GM18867 (cell line): ENCODE results near the gene NAV2.
A peak's percentile ranks its signal among the peaks of the same experiment; 100 is the strongest.

Experiments
- ATAC-seq: cut with Tn5 transposase; IDR thresholded peaks from one replicate; pipeline ENCODE4 v1.9.1; 2021; ENCODE audit warnings: mild to moderate bottlenecking, moderate library complexity; ENCODE audit not compliant: unreplicated experiment

The NAV2 gene

DNA sequence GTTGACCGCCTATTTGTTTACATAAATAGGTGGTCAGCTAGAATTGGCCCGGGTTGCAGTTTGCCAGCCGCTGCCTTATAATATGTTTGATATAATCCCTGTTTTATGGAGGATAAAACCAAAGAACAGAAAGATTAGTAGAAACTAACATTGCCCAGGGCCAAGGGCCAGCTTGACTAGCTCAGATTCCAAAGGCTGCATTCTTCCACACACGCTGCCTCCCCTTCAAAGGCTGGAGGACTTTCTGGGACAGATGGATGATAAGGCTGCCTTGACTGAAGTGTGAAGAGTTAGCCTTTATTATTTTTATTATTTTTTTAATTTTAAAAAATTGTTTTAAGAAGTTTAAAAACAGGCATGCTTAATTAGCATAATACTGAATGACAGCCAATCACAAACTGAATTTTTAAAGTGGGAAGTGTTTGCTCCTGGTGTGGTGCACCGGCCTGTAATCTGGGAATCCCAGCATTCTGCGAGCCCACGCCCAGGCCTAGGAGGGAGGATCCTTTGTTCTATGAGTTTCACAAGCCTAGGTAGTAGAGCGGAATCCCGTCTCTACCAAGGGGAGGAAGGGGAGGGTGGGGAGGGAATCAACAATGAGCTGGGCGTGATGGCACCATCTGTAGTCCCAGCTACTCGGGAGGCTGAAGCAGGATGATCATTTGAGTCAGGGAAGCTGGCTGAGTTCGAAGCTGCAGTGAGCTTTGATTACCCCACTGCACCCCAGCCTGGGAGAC lies 114.9 kb downstream of the NAV2 start:
- ATAC-seq: no peak

DNA sequence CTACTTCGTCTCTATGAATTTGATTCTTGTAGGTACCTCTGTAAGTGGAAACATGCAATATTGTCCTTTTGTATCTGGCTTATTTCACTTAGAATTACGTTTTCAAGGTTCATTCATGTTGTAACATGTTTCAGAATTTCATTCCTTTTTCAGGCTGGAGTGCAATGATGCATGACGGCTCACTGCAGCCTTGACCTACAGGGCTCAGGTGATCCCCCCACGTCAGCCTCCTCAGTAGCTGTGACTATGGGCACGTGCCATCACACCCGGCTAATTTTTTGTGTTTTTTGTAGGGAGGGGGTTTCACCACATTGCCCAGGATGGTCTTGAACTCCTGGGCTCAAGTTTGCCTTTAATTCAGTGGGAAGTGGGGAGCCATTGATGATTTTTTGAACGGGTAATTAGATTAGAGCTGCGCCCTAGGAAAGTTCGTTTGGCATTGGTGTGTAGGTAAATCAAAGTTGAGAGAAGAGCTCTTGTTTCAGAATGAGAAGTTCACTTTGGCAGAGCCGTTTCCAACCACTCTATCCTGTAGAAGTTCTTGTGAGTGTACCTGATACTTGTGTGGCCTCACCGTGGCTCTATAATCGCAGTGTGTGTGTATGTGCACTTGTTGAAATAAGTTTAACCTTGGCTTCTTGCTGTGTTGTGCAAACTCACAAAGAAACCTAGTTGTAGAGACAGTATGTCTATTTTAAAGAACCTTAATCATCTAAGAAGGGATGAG lies 115.9 kb downstream of the NAV2 start:
- ATAC-seq: peak; percentile 64

DNA sequence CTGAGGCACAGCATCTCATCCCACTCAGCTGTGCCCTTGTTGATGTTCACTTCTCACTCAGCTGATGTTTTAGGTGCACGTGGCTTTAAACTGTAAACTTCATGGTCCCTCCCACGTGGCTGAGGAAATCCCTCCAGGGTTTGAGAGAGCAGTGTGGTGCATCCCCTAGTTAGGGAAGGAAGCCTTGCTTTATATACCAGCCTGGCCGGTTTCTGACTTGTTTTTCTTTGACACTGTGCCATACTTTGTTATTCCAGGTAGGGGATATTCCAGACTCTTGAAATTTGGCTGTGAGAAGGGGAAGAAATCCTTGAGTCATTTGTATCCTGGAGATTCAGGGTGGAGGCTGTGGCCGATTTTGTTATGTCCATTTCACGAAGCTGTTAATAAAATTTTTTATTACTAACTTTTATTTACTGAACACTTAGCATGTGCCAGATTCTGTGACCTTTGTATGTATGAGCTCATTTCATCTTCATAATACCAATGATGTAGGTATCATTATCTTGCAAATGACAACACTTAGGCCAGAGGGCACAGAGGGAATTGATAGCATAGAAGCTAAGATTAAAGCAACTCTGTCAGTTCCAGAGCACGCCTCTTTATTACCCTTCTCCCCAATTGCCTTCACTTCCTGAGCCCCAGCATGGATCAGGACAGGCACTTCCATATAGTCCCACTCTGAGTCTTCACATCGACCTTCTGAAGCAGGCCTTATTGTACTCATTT lies 116.6 kb downstream of the NAV2 start:
- peak; percentile 29 for ATAC-seq

DNA sequence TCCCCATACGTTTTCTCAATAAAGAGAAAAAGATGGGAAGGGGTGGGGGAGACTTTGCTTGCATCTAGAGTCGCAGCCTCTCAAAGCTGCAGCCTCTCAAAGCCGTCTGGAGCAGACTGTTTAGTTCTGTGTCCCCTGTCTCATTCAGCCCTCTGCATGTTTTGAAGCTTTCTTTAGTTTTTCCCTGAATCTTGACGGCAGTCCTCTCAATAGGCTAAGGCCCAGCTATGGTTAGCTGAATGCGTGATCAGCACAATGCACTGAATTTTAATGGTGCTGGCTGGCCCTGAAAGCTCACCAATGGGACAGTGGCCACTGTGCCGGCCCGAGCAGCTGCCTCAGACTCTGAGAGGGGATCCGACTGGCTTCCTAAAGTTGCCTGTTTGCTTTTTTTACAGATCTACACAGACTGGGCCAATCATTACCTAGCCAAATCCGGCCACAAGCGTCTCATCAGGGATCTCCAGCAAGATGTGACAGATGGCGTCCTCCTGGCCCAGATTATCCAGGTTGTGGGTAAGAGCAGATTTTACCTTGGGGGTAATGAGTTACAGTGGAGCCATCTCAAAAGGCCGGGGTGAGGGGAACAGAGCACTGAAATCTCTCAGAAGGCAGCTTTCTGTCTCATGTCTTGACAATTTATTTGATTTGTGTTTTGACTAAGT lies 119.6 kb downstream of the NAV2 start:
- ATAC-seq: no peak

DNA sequence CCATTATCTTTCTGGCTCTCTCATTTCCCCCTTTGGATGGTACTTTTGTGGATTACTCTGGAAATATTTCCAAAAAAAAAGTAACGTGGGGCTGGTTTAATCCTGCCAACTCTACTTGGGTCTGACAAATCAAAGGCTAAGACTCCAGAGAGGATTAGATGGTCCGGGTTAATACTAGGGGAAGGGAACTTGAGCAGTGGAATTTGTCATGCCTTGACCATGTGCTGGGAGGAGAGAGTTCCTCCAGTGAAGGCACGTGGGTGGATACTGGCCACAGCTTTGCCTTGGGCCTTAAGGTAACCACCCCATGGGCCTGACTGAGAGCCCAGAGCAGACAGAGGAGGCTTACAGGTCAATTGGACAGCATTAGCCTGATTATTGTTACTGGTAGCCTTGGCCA lies 120.3 kb downstream of the NAV2 start:
- no peak for ATAC-seq

DNA sequence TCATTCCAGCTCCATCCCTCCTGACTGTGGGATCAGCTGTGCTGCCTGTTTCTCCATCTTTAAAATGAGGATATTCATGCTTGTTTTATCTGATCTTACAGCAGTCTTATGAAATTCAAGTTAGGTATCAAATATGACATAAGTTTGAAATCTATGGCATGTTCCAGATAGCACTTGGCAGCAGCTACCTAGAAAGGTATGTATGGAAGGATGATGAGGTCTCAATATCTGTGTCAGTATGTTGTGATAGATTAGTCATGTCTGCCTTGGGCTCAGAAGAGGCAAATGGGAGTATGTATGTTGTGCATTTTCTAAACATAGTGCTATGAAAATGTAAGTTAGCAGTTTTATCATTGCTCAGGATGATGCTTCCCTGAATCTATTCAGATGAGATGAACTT lies 122.1 kb downstream of the NAV2 start:
- ATAC-seq: no peak

DNA sequence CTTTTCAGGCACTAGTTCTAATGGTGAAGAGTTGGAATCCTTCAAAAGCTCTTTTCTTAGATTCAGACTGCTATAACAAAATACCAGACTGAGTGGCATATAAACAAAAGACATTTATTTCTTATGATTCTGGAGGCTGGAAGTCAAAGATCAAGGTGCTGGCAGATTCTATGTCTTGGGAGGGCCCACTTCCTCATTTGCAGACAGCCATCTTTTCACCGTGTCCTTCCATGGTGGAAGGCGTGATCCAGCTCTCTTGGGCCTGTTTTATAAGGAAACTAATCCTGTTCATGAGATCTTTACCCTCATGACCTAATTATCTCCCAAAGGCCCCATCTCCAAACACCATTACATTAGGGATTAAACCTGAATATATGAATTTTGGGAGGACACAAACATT lies 124.0 kb downstream of the NAV2 start:
- ATAC-seq: no peak

DNA sequence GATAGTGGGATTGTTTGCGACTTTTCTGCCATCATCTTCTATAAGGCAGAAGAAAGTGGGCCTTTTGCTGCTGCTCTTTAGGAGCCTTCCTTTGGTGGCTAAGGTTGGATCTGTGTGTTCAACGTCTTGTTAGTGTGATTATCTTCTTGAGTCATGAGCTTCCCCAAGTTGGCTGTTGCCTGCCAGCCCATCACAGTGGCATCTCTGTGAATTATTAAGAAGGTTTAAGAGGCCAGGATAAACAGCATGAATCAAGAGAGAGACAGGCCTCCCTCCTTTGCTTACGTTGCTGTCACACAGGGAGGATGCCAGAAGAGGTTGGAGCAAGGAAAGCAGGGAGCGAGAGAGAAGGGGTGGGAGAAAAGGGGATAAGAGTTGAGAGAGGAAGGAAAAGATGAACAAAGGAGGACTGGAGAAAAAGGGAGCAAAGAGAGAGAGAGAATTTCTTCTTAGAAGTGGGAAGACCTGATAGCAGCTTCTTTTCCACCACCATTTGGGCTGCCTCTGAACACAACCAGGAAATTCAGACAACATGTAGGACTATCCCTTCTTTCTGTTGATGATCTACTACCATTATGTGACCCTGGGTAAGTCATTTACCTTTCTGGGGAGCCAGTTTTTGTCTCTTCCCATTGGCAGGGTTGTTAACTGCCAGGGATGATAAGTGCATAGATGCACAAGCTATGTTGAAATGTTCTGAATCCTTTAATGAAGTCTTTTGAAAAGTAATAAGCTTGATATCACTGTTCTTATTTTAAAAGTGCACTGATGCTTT lies 126.5 kb downstream of the NAV2 start:
- no peak for ATAC-seq

DNA sequence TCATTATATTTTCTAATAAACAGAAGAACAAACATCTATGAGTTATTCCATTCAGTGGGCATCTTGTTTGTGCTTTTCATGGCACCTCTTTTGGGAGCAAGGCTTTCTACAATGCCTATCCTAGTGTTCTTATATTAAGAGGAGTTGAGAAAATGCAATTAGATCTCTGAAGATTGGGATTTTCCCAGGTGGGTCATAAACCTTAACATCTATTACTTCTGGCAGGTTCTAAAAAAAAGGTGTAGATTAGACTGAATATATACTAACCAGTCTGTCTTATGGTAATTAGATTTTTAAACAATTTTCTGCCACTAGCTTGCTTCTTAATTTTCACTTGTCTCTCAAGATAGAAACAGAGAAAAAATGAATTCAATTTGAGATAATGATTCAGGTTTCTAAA lies 128.3 kb downstream of the NAV2 start:
- ATAC-seq: no peak

DNA sequence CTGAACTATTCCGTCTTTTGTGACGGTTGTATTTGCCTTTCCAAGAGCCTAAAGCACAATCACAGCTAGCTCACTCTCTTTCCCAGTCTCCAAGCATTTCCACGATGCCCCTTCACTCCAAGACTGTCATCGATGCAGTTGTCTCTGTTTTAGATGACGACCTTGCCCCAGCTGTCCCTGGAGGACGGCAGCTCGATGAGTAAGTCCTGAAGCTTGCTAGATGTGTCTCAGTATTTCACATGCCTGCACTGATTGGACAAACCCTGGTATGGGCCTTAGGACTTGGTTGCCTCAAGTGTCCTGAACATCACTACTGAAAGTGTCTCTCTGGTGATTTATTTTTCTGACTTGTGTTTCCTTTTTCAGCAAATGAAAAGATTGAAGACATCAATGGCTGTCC lies 129.9 kb downstream of the NAV2 start:
- ATAC-seq: no peak

DNA sequence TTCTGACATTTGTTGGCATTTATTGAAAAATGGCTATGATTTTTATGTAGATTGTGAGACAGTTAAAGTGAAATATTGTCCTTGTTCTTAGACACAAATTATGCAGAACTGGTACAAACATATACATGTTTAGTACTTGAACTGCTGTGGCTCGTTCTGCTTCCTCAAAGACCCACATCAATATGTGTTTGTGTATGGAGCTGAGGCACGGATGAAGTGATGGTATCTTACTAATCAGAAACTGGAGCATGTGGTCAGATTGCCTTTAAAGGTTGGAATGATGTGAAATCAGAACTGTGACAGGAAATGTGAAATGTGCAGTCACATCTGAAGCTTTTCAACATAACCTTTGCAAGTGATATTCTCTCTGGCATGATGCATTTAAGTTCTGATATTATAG lies 130.4 kb downstream of the NAV2 start:
- ATAC-seq: no peak

DNA sequence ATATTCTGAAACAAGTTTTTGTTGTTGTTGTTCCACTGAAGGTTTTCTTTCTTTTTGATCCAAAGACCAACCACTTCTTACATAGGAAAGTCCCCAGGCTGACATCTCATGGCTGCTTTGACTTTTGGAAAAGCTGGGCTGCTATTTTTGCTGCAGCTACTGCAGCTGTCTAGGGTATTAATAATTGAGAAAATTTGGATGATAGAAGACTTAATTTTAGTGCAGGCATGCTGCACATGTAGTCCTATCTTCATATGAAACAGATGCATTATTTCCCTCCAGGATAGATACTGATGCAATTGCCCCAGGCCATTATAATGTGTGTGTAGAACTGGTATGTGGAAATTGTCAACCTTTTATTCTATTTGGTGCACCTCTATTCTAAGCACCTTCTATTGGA lies 131.4 kb downstream of the NAV2 start:
- no peak for ATAC-seq

DNA sequence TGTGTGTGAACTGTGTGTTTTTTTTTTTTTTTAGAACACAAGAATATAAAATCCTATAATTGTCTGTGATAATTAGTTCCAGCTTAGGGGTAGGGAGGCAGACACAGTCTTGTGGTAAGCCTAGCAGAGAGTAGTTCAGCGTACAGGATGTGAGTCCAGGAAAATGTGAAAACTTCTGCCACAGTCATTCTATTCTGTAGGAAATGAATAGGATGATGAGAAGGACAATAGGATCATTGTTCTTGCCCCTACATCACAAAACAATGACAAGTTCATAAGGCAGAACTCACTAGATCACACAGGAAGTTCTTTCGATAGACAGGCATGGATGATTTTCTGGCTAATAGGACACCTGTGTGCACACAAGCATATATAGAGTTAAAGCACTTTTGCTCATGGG lies 132.2 kb downstream of the NAV2 start:
- no peak for ATAC-seq

DNA sequence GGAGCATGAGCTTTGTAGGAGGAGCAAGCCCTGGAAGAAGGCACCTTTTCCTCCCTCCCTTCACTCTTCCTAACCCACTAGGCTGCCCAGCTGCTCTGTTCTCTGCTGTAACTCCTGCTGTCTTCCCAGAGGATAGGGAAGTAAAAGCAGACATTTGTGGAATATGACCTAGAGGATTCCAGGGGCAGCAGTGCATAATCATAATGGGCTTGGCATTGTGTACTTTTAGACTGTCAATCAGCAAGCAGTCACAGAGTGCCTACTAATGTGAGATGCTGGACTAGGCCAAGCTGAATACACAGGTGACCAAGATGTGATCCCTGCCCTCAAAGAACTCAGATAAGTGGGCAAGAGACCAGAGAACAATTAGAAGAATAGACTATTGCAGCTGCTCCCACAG lies 133.0 kb downstream of the NAV2 start:
- ATAC-seq: no peak

DNA sequence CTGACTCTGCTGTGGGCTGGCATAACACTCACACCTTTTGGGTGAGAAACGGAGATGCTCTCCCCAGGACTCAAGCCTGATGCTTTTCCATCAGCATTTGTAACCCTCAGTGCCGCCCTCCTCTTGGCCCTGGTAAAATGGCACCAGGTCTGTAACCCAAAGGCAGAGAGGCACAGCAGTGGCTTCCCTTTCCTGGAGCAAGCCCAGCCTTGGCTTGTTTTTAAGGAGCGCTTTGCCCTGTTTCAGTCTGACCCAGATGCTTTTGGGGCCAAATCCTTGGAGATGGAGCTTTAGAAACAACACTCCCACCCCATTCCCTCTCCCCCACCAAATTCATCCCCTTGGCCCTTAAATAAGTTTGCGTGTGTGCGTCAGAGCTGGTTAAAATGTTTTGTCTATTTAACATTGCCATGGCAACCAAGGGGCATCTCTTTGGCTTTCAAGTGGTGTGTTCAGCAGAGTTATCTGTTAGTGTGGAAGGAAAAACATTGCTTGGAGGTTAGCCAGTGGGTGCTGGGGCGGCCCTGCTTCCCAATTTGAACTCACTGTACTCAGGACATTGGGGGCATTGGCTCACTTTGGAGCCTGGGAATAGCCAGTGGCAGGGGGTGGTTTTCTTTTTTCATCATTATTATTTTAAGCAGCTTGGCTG lies 134.1 kb downstream of the NAV2 start:
- no peak for ATAC-seq

DNA sequence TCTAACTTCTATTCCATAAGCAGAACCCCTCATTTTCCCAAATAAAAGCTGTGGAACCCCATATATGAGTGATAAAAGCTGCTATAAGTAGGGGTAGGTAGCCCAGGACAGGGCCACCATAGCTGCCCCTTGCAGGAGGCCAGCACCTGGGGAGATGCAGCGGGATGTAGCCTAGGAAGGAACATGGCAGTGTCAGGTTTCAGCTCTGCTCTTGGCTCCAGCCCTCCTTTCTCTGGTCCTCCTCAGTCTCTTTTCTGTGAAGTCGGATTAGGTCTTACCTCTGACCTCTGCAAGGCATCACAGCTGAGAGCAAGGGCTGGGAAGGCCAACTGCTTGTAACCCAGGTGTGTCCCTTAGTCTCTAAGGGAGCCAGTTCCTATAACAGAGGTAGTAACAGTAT lies 135.6 kb downstream of the NAV2 start:
- ATAC-seq: no peak

DNA sequence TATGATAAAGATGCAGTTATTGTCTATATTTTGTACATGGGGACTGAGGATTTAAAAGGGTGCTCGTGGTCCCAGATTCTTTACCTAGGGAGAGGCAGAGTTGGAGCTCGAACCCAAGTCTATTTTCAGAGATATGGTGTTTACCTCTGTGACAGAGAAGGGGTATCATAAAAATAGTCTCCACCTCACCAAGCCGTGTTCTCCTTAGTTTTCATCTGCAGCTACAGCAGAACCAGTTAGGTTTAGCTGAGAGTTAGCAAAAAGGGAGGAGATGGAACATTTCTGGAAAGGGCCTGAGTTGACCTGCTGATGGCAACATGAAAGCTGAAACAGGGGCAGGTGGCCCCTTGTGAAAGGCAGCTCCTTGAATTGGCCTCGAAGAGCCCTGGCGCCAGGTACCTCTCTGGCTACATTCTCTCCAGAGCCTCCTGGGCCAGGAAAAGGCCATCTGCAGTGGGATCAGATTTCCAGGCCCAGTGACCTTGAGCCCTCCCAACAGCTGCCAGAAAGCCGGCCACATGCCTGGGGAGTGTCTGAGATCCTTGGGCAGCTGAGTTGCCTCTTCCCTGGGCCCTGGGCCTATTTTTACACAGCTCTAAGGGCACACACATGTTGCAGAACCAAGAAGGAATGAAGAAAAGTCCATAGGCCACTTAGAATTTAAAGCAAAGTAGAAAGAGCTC lies 136.6 kb downstream of the NAV2 start:
- no peak for ATAC-seq

DNA sequence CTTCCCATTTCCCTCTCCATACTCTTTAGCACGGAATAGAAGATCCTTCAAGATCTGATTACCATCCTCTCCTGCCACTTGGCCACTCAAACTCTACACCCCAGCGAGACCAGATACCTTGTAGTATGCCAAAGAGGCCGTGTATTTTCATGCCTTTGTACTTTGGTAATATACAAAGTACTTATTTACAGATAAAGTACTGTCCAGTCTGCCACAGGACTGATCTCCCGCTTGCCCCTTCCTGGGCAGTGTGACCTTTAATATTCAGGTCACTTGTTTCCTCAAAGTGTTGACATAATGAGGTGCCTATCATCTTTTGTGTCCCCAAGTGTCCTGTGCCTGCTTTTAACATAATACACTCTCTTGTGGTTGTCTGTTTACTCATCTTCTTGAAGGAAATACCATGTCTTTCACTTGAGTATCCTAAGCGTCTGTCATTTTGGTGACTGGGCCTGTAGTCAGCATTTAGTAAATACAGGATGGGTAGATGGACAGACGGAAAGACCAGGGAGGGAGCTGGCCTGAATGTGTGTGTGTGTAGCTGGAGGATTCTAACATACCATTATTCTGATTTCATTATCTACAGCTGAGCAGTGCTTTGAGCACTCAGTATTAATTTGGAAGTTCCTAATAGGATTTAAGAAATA lies 137.4 kb downstream of the NAV2 start:
- no peak for ATAC-seq

DNA sequence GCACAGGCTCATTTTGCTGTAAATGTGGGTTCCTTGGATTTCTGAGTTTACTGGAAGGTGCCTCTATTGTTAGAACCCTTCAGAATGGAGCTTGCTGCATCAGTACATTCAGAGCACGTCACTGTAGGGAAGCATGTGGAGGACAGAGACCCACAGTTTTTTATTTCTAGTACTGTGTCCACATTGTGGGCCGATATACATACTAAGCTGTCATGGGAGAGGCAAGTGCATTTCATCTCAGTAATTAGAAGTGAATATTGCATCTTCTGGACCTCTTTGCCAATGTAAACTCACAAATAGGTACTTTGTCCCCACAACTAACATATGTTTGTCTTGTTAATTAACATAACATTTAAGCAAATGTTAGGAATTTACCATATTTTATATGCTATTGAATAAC lies 139.7 kb downstream of the NAV2 start:
- ATAC-seq: no peak
